ENCODE results near the gene STAM2.
"Not testable (repeated sequence)": the region's sequence is repeated elsewhere in the genome, so short reads cannot be mapped to it uniquely, and the experiment has no call there.

STAM2 gene

GRCh38 chr2:152172201-152172785, 3.3 kb downstream of the STAM2 start:
- DNase-seq: not testable (repeated sequence)

DNA sequence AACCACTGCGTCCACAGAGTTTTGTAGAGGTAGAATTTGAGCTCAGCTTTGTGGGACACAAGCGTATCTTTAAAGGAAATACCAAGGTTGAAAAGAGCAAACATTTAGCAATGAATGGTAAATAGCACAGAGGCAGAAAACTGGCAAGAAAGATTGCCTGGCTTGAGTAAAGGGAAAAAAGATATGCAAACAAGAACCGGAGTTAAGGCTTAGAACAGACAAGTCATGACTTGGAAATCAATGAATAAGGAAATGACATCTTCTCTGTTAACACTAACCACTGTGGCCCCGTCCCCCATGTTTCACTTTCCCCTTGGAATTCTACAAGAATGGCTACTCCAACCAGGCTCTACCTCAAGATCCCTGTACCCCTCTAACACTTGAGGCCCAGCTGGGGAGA, 3.8 kb downstream of the STAM2 start:
- no peak for DNase-seq

- DNase-seq: not testable (repeated sequence)
Observed at GRCh38 chr2:152169158-152169557, 6.4 kb downstream of the STAM2 start.

- DNase-seq: not testable (repeated sequence)
Observed at GRCh38 chr2:152167470-152167869, 8.1 kb downstream of the STAM2 start.

- no peak for DNase-seq
Observed at GRCh38 chr2:152167065-152167464, 8.5 kb downstream of the STAM2 start.

DNA sequence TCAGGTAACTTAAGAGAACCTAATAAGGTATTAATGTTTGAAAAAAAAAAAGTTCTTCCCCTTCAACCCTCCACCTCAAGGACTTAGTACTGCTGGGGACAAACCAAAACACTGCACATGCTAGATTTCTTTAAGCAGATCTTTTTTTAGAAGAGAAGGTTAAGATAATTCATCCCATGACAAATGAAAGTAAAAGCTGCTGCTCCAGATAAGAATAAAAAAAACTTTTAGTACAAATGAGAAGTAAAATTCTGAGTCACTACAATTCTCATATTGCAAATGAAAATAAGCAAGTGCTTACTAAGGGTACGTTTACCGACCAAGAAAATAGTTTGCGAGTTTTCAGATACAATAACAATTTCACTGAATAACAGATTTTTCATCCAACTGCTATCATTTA, 8.9 kb downstream of the STAM2 start:
- no peak for DNase-seq

DNA sequence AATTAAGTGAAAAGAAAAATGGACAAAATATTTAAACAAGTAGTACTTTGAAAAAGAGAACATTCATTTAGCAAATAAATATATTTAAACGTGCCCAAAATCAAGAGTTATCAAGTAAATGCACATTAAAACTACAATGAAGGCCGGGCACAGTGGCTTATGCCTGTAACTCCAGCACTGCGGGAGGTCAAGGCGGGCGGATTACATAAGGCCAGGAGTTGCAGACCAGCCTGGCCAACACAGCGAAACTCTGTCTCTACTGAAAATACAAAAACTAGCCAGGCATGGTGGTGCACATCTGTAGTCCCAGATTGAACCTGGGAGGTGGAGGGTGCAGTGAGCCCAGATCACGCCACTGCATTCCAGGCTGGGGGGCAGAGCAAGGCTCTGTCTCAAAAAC, 9.8 kb downstream of the STAM2 start:
- no peak for DNase-seq

GRCh38 chr2:152165306-152165705, 10.3 kb downstream of the STAM2 start:
- DNase-seq: no peak

GRCh38 chr2:152163669-152164068, 11.9 kb downstream of the STAM2 start:
- not testable (repeated sequence) for DNase-seq

DNA sequence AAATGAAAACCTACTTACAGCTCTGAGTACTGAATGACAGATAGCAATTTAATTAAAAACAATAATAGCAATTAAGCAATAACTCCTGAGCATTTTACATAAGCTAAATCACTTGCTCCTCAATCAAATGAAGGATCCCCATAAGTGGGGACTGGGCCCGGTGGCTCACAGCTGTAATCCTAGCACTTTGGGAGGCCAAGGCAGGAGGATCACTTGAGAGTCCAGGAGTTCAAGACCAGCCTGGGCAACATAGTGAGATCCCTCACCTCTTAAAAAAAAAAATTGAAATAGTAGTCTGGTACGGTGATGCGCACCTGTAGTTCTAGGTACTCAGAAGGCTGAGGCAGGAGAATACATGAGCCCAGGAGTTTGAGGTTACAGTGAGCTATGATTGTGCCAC, 13.4 kb downstream of the STAM2 start:
- no peak for DNase-seq

DNA sequence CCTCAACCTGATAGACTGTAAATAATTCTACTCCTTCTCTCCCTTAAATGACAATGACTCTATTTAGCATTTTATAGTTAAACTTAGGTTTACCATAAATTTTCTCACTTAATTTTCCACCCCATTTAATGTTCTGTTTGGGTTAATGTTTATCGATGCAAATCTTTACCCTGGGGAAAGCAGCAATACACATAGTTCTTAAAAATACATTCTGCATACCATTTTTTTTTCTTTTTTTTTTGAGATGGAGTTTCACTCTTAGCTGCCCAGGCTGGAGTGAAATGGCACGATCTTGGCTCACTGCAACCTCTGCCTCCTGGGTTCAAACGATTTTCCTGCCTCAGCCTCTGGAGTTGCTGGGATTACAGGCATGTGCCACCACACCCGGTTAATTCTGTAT, 14.0 kb downstream of the STAM2 start:
- no peak for DNase-seq

GRCh38 chr2:152160378-152160777, 15.2 kb downstream of the STAM2 start:
- DNase-seq: not testable (repeated sequence)

GRCh38 chr2:152157253-152157652, 18.3 kb downstream of the STAM2 start:
- DNase-seq: no peak

DNA sequence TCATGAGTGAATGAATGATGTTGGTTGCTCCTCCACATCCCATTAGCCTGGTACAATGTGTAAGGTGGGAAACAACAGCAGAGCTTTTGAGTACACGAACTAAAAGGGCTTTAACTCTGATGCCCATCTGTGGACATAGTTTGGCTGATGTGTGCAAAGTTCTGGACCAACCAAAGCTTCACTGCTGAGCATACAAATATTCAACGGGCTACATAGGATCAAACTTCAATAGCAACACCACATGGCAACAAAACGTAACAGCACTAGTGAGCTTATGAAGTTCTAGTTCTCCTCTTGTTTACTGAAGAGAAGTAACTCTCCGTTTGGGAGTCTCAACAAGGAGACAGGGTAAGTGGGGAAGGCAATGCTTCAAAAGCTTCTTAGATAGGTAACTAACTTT, 20.4 kb downstream of the STAM2 start:
- DNase-seq: no peak

DNA sequence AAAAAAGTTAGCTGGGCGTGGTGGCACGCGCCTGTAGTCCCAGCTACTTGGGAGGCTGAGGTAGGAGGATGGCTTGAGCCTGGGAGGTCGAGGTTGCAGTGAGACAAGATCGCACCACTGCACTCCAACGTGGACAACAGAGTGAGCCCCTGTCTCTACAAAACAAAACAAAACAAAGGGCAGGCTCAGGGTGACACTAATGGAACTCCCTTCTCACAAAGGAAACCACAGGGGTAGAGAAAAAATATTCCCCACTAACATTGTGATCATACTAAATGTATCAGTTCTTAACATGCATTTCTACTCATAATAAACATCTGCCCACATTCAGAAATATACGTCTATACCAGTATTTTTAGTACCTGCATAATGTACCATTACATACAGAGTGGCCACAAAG, 21.1 kb downstream of the STAM2 start:
- no peak for DNase-seq

GRCh38 chr2:152134488-152135280, 40.9 kb downstream of the STAM2 start:
- DNase-seq: no peak

GRCh38 chr2:152132306-152132705, 43.3 kb downstream of the STAM2 start:
- DNase-seq: no peak

DNA sequence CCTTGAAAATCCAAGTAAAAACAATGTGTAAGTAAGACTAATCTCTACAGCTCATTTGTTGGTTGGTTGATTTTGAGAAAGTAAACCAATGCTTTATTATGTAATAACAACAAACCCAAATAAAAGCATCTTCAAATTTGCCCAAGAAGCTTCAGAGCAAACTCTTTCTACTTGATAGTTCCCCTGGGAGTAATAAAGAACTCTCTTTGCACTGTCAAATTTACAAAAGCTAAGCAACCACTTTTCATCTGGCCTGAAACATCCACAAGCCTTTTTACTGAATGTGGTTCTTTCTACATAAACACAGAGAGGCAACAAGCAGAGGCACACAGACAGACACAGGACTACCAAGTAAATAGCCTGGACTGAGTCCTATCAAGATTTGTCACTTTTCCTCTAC, 47.9 kb downstream of the STAM2 start:
- DNase-seq: no peak

DNA sequence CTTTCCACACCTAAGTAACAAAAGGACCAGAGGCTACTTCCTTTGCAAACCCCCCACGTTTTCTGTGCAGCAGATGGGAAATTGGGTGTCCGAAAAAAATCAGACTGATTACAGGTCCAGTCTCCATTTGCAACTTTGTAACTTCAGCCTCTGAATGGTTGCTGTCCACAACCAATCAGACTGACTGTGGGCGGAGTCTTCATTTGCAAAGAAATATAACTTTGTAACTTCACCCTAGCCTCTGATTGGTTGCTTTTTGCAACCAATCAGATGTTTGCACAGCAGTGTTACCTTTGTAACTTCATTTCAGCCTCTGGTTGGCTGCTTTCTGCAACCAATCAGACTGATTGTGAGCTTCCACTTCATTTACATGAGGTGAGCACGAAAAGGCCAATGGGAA, 48.9 kb downstream of the STAM2 start:
- no peak for DNase-seq

- DNase-seq: no peak
Observed at GRCh38 chr2:152122161-152122560, 53.4 kb downstream of the STAM2 start.

DNA sequence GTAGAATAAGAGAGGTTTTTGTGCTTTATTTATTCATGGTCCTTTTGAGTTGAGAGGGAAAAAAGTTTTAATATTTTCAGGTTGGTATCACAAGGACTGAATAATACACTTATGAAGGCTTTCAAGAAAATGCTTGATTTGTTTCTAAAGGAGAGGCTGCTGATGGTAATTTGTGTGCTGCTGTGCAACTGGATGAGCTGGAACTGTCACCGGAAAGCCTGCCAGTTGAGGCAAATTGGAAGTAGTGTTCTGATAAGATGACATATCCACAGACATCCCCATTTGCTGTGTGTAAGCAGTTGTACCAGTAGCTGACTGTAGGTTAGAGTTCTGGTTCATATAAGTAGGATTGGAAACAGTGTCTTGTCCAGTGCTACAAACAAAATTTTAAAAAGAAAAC, 55.1 kb downstream of the STAM2 start:
- no peak for DNase-seq

GRCh38 chr2:152115952-152116351, 59.6 kb downstream of the STAM2 start:
- no peak for DNase-seq

GRCh38 chr2:152114366-152114765, 61.2 kb downstream of the STAM2 start:
- DNase-seq: no peak

GRCh38 chr2:152107140-152107539, 68.4 kb downstream of the STAM2 start:
- DNase-seq: not testable (repeated sequence)

DNA sequence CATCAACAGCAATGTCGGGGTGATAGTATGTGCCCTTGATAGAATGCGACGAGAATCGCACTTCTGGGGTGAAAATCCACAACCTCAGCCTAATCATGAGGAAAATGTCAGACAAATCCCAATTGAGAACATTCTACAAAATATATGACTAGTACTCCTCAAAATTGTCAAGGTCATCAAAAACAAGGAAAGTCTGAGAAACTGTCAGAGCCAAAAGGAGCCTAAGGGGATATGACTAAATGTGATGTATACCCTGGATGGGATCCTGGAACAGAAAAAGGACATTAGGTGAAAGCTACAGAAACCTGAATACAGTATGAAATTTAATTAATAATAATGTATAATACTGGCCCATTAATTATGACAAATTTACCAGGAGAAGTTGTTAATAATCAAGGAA, 69.1 kb downstream of the STAM2 start:
- DNase-seq: no peak

Measured in islet precursor cell (in vitro differentiated cells).